C4-2B (cell line): ENCODE data around the gene ITGAD.

ENCODE experiments used
- ZFX ChIP-seq: fragments of 450-650 bp; IDR thresholded peaks from 2 replicates; pipeline ENCODE4 v1.6.1; 2017
- TF ChIP-seq, protein P1 (sequence below): fragments of 450-650 bp; conservative IDR thresholded peaks from 2 replicates; pipeline ENCODE4 v1.5.1; 2017; ENCODE audit warnings: mild to moderate bottlenecking

DNA sequence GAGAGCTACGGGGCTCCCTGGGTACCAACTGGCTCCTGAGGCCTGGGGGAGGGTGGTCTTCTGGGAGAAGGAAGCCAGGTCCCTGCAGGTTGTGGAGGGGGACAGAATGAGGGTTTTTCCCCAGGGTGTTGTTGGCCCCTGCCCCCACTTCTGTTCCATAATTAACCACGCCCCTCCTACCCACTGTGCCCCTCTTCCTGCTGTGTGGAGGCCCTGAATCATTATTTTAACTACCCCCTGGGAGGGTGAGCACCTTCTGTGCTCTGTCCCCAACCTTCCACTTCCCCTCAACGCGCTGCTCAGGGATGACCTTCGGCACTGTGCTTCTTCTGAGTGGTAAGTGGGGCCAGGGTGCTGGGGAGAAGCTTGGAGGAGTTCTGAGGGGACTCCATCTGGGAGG is at the start of gene ITGAD:
- TF ChIP-seq, protein P1, sequence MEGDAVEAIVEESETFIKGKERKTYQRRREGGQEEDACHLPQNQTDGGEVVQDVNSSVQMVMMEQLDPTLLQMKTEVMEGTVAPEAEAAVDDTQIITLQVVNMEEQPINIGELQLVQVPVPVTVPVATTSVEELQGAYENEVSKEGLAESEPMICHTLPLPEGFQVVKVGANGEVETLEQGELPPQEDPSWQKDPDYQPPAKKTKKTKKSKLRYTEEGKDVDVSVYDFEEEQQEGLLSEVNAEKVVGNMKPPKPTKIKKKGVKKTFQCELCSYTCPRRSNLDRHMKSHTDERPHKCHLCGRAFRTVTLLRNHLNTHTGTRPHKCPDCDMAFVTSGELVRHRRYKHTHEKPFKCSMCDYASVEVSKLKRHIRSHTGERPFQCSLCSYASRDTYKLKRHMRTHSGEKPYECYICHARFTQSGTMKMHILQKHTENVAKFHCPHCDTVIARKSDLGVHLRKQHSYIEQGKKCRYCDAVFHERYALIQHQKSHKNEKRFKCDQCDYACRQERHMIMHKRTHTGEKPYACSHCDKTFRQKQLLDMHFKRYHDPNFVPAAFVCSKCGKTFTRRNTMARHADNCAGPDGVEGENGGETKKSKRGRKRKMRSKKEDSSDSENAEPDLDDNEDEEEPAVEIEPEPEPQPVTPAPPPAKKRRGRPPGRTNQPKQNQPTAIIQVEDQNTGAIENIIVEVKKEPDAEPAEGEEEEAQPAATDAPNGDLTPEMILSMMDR = no peak
- no peak for TF ChIP-seq ZFX
